HG03521 (cell line): ENCODE results near the gene PARD6A.
A peak's percentile ranks its signal among the peaks of the same experiment; 100 is the strongest.

Experiments
- ATAC-seq: cut with Tn5 transposase; IDR thresholded peaks from one replicate; pipeline ENCODE4 v1.9.1; 2021; ENCODE audit warnings: mild to moderate bottlenecking, moderate library complexity; ENCODE audit not compliant: unreplicated experiment

The PARD6A gene

DNA sequence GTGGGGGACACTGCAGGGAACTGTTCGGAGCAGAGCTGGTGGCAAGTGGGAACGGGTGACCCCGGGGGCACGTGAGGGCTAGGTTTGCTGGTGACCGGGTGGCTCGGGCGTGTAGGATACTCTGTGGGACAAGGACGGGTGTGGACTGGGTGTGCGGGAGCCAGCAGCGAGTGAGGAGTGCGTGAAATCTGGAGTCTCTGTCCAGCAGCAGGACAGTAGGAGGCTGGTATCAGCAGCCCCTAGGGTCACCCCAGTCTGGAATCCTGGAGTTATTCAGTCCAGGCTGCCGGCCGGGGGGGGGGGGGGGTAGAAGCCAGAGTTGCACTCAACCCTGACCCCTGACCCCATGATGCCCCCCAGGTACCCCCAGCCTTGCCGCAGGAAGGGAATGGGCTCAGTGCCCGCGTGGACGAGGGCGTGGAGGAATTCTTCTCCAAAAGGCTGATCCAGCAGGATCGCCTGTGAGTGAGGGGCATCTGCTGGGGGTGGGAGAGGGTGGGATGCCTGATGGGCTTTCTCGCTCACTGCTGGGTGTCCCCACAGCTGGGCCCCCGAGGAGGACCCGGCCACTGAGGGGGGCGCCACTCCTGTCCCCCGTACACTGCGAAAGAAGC, 6.9 kb upstream of the PARD6A start:
- no peak for ATAC-seq

DNA sequence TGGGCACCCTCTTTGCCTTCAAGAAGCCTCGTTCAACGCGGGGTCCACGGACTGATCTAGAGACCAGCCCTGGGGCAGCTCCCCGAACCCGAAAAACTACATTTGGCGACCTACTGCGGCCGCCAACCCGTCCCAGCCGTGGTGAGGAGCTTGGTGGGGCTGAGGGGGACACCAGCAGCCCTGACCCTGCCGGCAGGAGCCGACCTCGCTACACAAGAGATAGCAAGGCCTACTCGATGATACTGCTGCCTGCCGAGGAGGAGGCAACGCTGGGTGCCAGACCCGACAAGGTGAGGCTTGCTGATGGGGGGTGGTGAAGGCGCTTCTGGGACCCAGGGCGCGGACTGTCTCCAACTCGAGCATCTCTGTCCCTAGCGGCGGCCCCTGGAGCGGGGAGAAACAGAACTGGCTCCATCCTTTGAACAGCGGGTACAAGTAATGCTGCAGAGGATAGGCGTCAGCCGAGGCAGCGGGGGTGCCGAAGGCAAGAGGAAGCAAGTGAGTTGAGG, 6.3 kb upstream of the PARD6A start:
- ATAC-seq = no peak

DNA sequence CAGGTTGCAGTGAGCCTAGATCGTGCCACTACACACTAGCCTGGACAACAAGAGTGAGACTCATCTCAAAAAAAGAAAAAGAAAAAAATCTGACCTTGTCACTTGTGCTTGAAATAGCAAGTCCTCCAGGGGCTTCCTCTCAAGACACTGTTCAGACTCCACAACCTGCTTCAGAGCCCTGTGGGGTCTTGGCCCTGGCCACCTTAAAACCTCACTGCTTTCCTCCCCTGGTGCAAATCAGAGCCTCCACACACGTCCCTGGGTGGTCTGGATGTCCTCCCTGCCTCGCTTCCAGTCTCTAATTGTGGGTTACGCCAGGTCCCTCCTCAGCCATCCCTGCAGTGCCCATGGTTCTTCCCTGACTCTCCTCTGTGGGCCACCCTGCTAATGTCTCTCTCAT, 5.4 kb upstream of the PARD6A start:
- ATAC-seq = no peak

DNA sequence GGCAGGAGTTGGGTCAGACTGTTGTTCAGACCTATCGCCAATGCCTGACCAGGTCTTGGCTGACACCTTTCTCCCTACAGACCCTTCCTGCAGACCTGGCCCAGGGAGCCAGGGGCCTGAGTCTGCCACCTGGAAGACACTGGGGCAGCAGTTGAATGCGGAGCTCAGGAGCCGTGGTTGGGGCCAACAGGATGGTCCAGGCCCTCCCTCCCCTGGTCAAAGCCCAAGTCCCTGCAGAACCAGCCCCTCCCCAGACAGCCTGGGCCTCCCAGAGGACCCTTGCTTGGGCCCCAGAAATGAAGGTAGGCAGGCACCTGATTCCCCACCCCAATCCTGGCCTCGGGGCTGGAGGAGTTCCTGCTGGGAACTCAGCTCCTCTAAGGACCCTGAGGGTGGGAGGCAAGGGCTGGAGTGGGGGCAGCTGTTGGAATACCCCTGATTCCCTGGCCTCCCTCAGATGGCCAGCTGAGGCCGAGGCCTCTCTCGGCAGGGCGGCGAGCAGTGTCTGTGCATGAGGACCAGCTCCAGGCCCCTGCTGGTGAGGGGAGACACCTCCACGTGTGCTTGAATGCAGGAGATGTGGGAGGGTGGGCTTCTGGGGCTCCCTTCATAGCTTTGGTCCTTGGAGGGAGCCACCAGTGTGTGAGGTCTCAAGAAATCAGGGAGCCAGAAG, 4.3 kb upstream of the PARD6A start:
- ATAC-seq = no peak

DNA sequence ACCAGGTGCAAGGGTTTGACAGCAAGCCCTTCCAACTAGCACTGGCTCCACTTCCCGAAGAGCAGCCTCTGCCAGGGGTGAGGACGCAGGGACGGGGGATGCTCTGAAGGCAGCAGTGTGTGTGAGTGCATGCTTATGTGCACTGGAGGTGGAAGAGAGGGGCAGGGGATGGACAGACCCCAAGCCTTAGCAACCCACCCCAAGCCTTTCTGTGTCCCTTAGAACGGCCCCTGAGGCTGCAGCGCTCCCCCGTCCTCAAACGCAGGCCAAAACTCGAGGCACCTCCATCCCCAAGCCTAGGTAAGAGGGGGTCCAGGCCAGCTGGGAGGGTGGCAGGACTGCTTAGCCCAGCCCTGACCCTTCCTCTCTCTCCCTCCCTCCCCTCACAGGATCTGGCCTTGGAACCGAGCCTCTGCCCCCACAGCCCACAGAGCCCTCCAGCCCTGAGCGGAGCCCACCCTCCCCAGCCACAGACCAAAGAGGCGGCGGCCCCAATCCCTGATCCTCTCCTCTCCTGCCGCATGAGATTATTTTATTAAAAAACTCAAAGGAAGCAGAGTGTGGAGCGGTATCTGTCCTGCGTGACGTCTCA, 3.6 kb upstream of the PARD6A start:
- ATAC-seq = no peak

DNA sequence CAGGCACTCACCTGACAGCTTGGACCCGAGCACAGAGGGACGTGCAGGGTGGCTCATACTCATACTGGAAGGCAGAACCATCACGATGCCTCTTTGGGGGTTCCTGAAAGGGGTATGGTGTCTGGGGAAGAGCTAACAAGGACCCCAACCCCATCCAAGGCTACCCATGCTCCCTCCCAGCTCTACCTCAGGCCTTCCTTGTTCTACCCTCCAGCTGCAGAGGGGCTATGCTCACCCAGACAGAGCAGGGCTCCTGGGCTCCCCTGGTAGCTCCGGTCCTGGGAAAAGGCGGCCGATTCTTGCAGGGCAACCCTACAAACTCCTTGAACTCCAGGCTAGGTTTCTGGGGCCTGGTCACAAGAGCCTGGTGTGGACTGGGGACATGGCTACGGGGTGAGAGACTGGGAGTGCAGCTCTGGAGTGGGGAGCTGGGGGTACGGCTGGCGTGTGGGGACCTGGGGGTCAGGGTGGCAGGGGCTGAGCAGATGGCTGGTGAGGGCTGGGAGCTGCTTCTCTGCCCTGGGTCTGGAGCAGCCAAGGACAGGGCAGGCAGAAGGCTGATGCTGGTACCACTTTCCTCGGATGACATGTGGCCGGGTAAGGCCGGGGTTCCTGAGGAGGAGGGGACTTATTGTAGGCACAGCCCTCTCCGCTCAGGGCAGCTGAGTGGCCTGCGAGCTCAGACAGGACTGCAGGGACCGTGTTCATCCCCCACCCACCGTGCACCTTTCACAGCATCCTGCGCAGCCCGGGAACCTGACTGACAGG, 2.8 kb upstream of the PARD6A start:
- ATAC-seq = no peak

DNA sequence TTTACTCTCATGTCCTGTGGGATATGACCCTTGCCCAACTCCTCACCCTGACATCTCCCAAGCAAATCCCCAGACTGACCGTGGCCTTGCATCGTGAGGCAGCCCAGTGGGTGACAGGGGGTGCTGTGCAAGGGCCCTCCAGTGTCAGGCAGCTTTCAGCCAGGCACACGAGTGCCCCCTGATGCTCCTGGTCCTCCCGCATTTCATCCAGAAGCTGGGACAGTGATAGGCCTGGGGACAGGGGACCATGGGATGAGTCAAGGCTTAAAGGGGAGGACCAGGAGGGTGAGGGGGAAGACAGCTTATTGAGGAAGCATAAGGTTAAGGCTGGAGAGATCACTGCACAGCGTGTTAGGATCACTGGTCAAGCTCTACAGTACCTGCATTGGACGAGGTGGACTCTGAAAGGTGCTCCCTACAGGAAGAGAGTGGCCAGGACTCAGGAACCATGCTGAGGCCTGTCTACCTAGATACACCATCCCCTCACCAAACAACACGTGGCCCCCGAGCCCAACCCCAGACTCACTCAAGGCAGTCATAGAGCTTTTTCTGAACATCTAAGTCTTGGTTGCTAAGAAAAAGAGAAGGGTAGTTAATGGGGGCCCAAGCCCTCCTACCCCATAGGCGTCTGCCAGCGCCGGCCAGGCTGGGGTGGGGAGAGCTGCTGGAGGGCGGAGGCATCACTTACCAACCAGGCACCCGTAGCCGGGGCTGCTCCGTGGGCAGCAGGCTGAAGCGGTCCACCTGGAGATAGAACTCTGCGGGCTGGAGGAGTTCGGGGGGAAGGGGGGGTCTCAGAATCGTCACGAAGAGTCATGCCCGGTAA, 1.7 kb upstream of the PARD6A start:
- no peak for ATAC-seq

DNA sequence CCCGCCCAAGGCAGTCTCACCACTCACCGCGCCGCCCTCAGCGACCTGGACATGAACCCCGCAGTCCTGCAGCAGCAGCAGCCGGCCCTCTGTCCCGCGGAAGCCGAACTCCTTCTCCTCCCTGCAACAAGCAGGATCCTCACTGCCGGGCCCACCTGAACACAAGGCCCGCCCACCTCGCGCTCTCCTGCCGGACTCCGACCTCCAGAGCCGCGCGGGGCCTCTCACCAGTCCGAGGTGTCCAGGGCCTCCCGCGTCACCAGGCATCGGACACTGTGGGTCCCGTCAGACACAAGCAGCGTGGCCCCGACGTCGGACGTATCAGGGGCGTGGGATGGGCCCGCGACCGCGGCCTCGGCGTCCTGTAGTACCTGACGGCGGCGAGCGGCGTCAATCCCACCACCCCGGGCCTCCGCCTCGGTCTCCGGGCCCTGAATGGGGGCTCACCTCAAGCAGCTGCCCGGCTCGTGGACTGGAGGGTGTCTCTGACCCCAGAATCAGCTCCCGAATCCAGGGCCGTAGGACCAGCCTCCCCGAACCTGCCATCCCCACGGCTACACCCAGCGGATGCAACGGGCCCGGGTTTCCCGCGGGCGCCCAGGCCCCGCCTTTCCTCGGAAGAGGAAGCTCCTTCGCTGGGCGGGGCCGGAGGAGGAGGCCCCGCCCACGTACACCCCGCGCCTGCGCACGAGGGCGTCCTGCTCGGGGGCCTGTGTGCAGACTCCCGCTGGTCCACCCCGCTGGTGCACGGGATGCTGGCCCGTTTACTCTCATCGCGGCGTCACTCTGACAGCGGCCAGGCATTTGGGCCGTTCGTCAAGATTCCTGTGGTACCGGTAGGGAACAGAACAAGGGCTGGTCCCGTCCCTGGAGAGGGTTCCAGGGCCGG, 841 bp upstream of the PARD6A start, which contains the start of gene ACD:
Gene ACD, minus strand, starts transcription at position 586 of the 889 bp plus-strand sequence. Its CDS starts 40 bp downstream, at position 546.
- peak; percentile 48 for ATAC-seq

DNA sequence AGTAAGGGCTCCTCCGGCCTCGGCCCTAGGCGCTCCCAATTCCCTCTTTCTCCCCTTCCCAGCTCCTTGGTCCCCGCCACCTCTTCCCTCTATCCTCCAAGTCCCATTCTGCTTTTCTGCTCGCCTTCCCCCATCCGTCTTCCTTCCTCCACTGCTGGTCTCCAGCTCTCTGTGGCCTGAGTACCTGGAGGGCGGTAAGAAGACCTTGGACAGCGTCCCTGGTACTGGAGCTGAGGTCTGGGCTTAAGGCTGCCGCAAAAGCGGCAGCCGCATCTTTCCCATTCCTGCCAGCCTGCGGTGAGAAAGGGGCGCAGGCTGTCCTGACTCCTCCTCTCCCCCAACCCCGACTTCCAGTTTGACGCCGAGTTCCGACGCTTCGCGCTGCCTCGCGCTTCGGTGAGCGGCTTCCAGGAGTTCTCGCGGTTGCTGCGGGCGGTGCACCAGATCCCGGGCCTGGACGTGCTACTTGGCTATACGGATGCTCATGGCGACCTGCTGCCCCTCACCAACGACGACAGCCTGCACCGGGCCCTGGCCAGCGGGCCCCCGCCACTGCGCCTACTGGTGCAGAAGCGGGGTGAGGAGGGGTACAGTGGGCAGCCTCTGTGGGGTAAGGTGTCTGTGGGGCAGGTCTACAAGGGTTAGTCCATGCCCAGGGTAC, 471 bp downstream of the PARD6A start:
- ATAC-seq = no peak

DNA sequence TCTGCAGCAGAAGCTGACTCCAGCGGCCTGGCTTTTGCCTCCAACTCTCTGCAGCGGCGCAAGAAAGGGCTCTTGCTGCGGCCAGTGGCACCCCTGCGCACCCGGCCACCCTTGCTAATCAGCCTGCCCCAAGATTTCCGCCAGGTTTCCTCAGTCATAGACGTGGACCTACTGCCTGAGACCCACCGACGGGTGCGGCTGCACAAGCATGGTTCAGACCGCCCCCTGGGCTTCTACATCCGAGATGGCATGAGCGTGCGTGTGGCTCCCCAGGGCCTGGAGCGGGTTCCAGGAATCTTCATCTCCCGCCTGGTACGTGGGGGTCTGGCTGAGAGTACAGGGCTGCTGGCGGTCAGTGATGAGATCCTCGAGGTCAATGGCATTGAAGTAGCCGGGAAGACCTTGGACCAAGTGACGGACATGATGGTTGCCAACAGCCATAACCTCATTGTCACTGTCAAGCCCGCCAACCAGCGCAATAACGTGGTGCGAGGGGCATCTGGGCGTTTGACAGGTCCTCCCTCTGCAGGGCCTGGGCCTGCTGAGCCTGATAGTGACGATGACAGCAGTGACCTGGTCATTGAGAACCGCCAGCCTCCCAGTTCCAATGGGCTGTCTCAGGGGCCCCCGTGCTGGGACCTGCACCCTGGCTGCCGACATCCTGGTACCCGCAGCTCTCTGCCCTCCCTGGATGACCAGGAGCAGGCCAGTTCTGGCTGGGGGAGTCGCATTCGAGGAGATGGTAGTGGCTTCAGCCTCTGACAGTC, 1.3 kb downstream of the PARD6A start:
- no peak for ATAC-seq

DNA sequence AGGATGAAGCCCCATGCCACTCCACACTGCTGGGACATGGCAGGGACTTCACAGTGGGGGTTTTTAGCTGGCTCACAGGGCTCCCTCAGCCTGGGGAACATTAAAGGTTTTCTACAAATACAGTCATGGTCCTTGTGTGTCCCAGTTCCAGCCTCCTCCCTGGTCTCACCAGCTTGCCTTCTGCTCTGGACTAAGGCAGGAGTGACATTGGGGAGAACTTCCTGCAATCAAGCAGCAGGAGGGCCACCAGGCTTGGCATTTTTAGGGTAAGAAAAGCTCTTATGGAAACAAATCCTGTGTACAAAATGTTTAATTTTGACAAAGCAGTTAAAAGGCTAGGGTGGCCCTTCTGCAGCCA, 1.9 kb downstream of the PARD6A start:
- ATAC-seq = no peak

DNA sequence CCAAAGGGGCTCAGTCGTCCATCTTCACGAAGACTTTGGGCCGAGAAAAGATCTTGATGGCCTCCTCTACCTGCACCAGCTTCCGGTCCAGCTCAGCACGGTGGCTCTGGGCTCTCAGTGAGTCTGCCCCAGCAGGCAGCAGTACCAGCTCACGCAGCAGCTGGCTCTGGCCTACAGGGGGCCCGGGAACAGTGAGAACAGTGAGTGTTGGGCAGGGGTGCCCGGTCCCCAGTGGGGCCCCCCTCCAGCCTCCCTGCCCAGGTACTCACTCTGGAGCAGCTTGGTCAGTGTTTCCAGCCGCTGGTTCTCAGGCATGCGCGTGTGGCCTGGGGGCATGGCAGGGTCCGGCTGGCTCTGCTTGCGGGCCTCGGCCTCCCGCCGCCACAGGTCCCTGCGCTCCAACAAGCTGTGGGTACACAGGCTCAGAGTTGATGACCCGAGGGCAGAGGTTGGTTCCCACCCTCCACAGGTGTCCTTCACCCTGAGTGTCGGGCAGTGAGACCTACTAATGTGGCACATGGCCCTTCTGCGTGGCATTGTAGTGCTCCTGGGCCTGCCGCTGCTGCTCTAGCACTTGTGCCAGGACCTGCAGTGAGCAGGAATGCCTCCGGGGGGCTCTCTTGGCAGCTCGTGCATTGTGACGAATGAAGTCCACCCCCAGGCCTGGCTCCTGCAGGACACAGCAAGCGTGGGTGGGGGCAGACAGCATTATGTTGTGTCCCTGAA, 2.6 kb downstream of the PARD6A start:
- no peak for ATAC-seq

DNA sequence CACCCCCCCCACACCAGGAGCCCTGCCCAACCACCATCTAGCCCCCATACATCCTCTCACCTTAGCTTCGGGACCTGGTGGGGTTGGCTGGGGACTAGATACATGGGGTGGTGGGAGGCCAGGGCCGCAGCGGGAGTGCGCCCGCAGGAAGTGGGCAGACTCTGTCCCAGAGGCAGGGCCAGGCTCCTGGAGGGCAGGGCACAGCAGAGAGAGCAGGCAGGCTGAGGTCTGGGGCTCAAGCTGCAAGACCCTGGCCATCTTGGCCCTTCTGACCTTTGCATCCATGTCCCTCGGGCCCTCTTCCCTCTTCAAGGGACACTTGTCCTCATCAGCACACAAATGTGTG, 3.1 kb downstream of the PARD6A start:
- no peak for ATAC-seq

DNA sequence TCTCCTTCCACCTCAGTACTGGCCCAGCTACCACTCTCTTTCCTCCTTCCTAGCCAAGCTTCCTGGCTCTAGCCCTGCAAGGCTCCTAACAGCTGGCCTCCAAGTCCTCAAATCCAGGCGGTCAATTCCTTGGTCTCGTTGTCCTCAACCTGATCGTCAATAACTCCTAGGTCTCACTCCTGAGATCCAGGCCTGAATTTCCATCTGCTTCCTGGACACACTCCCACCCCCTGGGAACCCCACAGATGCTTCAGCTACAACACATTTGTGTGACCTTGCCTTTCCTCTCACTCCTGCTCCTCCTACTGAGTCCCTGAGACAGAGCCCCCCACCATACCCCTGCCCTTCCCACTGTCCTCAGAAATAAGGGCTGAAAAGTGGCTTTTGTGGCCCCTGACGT, 3.5 kb downstream of the PARD6A start:
- ATAC-seq = no peak

DNA sequence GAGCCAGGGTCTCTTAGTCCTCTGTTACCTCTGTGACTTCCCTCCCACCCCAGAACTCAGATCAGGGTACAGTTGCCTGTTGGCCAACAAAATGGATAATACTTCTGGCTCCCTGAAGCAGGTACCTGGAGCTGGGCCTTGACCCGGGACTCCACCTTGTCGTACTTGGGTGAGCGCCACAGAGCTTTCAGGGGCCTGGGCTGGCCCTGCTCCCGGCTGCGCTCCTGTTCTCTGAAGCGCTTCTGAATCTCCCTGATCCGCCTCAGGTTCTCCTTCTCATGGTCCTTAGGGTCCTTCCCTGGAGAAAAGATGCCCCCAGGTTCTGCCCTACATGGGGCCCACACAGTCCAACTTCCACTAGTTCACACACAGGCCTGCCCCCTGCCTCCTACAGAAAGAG, 4.1 kb downstream of the PARD6A start:
- no peak for ATAC-seq

DNA sequence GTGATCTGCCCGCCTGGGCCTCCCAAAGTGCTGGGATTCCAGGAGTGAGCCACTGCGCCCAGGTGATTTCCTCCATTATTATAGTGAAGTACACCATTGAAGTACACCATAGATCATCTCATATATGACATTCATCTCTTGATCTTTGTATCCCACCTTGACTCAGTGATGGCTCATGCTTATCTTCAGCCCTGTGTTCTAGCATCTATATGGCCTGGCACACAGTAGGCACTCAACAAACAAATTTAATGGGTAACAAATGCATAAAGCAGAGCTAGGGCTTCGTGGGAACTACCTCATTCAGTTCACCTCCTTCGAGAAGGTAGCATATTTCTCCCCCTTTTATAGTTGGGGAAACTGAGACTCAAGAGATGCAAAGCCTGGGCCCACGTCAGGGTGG, 4.8 kb downstream of the PARD6A start:
- ATAC-seq = no peak

DNA sequence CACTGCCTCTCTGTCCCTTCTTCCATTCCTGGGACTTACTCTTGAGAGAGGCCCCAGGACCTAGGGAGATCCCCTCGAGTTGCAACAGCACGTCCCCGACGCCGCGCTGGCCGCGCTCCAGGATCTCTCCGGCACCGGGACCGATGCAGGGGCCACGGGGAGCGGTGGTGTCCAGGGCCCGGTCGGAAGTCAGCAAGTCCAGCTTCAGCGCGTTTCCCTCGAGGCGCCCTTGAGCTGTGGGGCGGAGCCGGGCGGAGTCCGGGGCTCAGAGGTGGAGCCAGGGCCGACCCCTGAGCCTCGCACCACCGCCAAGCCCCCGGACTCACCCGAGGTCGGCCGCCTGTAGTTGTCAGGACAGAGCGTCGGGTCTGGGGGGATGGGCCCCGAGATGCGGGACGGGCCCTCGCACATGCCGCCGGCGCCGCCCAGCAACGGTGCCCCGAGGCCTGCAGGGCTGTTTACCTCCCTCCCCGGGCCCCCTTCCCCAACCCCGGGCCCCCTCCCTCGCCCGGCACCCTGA, 5.3 kb downstream of the PARD6A start:
- no peak for ATAC-seq
